SK-N-MC (cell line): ENCODE results near the gene PLEKHD1.

Source experiments
- EZH2 ChIP-seq: fragments of 200-600 bp; sonication (generic); IDR thresholded peaks from one replicate; pipeline ENCODE4 v1.6.1; 2017; ENCODE audit warnings: antibody characterized with exemption
- FOXP2 ChIP-seq: optimal IDR thresholded peaks from 2 replicates; pipeline ENCODE3; 2011; ENCODE audit warnings: mild to moderate bottlenecking, moderate library complexity; ENCODE audit not compliant: insufficient read depth; ENCODE audit errors: extremely low read length, control extremely low read depth

GRCh38 chr14:69458350-69458749 is 26.2 kb upstream of the PLEKHD1 start:
- TF ChIP-seq EZH2 (no peak), FOXP2 (no peak)
